Measurements from ENCODE around the gene MPZL3. TPM values are rescaled to one million over a fixed set of nuclear protein-coding genes. Genes with fewer than 3 reads are reported as not detected.

Gene MPZL3
- total and polyA plus RNA-seq, 8 donors = 5.2 to 16.3 (median 7.6) TPM

- peaks cover 10 to 88% of the 10 kb centered on the region in 2 donors for H3K4me1 ChIP-seq
- peak; percentile 72 for ATAC-seq
- DNase-seq = peak in 1 of 4 donors; percentile 23
- H3K36me3 ChIP-seq = peaks cover 0 to 5% of the 10 kb centered on the region in 2 donors
- peak overlapping the region; percentile 17 to 86 for H3K27ac ChIP-seq
- H3K27me3 ChIP-seq = no peaks in the 10 kb centered on the region
- H3K4me3 ChIP-seq = peak overlapping the region in 1 of 2 donors; percentile 11
- TF ChIP-seq, protein P1, sequence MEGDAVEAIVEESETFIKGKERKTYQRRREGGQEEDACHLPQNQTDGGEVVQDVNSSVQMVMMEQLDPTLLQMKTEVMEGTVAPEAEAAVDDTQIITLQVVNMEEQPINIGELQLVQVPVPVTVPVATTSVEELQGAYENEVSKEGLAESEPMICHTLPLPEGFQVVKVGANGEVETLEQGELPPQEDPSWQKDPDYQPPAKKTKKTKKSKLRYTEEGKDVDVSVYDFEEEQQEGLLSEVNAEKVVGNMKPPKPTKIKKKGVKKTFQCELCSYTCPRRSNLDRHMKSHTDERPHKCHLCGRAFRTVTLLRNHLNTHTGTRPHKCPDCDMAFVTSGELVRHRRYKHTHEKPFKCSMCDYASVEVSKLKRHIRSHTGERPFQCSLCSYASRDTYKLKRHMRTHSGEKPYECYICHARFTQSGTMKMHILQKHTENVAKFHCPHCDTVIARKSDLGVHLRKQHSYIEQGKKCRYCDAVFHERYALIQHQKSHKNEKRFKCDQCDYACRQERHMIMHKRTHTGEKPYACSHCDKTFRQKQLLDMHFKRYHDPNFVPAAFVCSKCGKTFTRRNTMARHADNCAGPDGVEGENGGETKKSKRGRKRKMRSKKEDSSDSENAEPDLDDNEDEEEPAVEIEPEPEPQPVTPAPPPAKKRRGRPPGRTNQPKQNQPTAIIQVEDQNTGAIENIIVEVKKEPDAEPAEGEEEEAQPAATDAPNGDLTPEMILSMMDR (IDR thresholded peaks at IDR 0.05) = no peak
- H3K9me3 ChIP-seq = no peaks in the 10 kb centered on the region
- intact Hi-C loops (cut with DNase I) = no loop called here
Measured at GRCh38 chr11:118212131-118212725, 39.9 kb downstream of the MPZL3 start.

- TF ChIP-seq, protein P1 (IDR thresholded peaks at IDR 0.05) = no peak
- intact Hi-C loops (cut with DNase I) = no loop called here
- Histone ChIP-seq H3K9me3 (no peaks in the 10 kb centered on the region), H3K27me3 (no peaks in the 10 kb centered on the region), H3K36me3 (peaks cover 0 to 5% of the 10 kb centered on the region in 2 donors), H3K4me1 (peaks cover 10 to 88% of the 10 kb centered on the region in 2 donors), H3K4me3 (no peak overlapping the region), H3K27ac (peak overlapping the region in 1 of 2 donors; percentile 86)
- ATAC-seq (no peak), DNase-seq (no peak)
Measured at GRCh38 chr11:118211006-118211405, 41.2 kb downstream of the MPZL3 start.

DNA sequence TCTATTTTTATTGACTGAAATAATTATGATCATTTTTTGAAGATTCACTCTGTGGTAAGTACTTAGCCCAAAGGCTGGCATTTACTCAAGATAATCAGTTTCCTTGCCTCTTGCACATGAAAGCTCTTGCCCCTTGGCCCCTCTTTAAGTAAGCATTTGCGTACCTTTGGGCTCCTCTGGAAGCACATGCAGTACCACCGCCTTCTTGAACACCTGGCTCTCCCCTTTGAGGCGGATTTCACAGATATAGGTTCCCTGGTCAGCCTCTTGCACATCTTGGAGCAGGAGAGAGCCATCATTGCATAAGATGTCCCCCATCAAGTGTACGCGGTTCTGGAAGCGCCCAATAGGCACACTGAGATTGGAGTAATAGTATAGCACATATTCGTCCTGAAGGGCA is 41.8 kb downstream of the MPZL3 start:
- TF ChIP-seq, protein P1 (IDR thresholded peaks at IDR 0.05) = no peak
- Histone ChIP-seq H3K27ac (no peak overlapping the region), H3K4me3 (no peak overlapping the region), H3K27me3 (no peaks in the 10 kb centered on the region), H3K9me3 (no peaks in the 10 kb centered on the region), H3K4me1 (peaks cover 10 to 88% of the 10 kb centered on the region in 2 donors), H3K36me3 (peaks cover 0 to 5% of the 10 kb centered on the region in 2 donors)
- DNase-seq (no peak), ATAC-seq (no peak)
- intact Hi-C loops (cut with DNase I) = no loop called here

- no peak overlapping the region for H3K4me3 ChIP-seq
- intact Hi-C loops (cut with DNase I) = loop anchor here in 1 of 2 donors (10.0 kb wide), 1 partner anchor 146 kb away; the partner anchor contains the start of gene UBE4A
- no peaks in the 10 kb centered on the region for H3K9me3 ChIP-seq
- no peak for ATAC-seq
- TF ChIP-seq, protein P1 (IDR thresholded peaks at IDR 0.05) = no peak
- H3K27me3 ChIP-seq = no peaks in the 10 kb centered on the region
- DNase-seq = no peak
- H3K4me1 ChIP-seq = peaks cover 10 to 76% of the 10 kb centered on the region in 2 donors
- peak overlapping the region in 1 of 2 donors; percentile 23 for H3K27ac ChIP-seq
- peaks cover 0 to 5% of the 10 kb centered on the region in 2 donors for H3K36me3 ChIP-seq
Measured at GRCh38 chr11:118209033-118209432, 43.1 kb downstream of the MPZL3 start.

- intact Hi-C loops (cut with DNase I) = loop anchor here in 1 of 2 donors (10.0 kb wide), 1 partner anchor 148 kb away; the partner anchor contains the start of gene UBE4A
- ATAC-seq = no peak
- Histone ChIP-seq H3K27ac (peak overlapping the region in 1 of 2 donors; percentile 86), H3K36me3 (peaks cover 0 to 18% of the 10 kb centered on the region in 2 donors), H3K4me1 (peaks cover 6 to 61% of the 10 kb centered on the region in 2 donors), H3K4me3 (no peak overlapping the region), H3K9me3 (no peaks in the 10 kb centered on the region), H3K27me3 (no peaks in the 10 kb centered on the region)
- DNase-seq = no peak
- TF ChIP-seq, protein P1 (IDR thresholded peaks at IDR 0.05) = no peak
Measured at GRCh38 chr11:118207079-118207478, 45.1 kb downstream of the MPZL3 start.
